Measurements from ENCODE around the gene CCDC146.
"Not testable (repeated sequence)": the region's sequence is repeated elsewhere in the genome, so short reads cannot be mapped to it uniquely, and the experiment has no call there.

Gene CCDC146

DNA sequence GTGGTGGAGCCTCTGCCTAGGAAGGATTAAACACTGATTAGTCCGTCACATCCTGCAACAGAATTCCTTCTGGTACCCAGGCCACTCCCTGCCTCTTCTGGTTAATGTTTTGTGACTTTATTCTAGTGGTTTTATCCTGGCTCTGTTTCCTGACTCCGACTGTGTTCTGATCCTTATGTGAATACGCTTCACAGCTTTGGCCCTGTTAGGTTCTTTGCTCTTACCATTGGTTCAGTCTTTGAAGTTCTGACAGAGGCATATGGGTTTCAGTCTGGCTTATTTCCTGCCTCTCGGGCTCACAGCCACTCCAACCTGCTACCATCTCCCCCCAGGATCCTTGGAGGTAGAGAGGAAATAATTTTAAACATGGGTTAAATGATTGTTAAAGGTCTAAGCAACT lies 100.4 kb downstream of the CCDC146 start:
- Histone ChIP-seq H3K4me3 (replicated peaks; ENCODE audit: low read depth, low read length) (no peak overlapping the region), H3K36me3 (ENCODE audit: control insufficient read depth, insufficient read depth, low read length) (no peaks in the 10 kb centered on the region), H3K27me3 (replicated peaks; ENCODE audit: control insufficient read depth, insufficient read depth, low read length) (no peaks in the 10 kb centered on the region)
- TF ChIP-seq, protein P1, sequence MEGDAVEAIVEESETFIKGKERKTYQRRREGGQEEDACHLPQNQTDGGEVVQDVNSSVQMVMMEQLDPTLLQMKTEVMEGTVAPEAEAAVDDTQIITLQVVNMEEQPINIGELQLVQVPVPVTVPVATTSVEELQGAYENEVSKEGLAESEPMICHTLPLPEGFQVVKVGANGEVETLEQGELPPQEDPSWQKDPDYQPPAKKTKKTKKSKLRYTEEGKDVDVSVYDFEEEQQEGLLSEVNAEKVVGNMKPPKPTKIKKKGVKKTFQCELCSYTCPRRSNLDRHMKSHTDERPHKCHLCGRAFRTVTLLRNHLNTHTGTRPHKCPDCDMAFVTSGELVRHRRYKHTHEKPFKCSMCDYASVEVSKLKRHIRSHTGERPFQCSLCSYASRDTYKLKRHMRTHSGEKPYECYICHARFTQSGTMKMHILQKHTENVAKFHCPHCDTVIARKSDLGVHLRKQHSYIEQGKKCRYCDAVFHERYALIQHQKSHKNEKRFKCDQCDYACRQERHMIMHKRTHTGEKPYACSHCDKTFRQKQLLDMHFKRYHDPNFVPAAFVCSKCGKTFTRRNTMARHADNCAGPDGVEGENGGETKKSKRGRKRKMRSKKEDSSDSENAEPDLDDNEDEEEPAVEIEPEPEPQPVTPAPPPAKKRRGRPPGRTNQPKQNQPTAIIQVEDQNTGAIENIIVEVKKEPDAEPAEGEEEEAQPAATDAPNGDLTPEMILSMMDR (IDR thresholded peaks at IDR 0.05; ENCODE audit: insufficient read depth, low read length, poor library complexity, severe bottlenecking) = no peak
- no peak for DNase-seq (ENCODE audit: extremely low read depth, insufficient read length)

DNA sequence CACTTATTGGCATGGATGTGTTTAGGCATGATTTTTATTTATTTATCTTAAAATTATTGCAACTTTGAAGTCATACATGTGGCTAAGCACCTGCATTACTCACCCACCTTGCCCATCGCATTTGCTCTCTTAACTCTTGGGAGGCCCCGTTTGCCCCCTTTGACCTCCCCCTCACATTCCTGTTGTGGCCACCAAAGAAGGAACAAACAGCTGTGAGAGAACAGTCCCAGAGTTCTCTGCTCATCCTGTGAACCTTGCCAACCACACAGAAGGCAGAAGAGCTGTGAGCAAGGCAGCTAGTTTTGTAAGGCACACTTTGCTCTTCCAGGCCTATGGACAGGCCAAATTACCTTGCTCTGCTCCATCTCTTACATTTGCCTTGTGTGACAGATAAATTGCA lies 100.8 kb downstream of the CCDC146 start:
- Histone ChIP-seq H3K4me3 (replicated peaks; ENCODE audit: low read depth, low read length) (no peak overlapping the region), H3K36me3 (ENCODE audit: control insufficient read depth, insufficient read depth, low read length) (no peaks in the 10 kb centered on the region), H3K27me3 (replicated peaks; ENCODE audit: control insufficient read depth, insufficient read depth, low read length) (no peaks in the 10 kb centered on the region)
- no peak for DNase-seq (ENCODE audit: extremely low read depth, insufficient read length)
- TF ChIP-seq, protein P1 (IDR thresholded peaks at IDR 0.05; ENCODE audit: insufficient read depth, low read length, poor library complexity, severe bottlenecking) = no peak

DNA sequence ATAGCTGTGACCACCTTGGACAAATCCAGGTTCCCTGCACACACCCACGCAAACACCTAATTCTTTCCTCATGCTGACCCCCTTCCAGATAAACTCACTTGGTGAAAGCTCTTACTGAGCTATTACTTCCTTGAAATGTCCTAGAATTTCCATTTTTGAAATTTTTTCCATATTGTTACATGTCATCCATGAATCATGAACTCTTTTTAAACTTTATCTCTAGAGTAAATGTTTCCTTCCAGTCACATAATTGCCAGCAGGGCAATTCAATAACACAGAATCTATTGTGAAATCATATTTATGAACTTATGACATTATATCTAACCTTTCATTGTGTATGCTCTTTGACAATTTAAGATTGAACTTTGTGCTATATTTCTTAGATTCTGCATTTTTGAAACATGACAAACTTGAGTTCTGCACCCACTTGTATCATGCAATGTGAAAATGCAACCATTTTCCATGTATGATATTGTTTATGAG lies 104.0 kb downstream of the CCDC146 start:
- no peak overlapping the region for H3K4me3 ChIP-seq (replicated peaks; ENCODE audit: low read depth, low read length)
- no peak for DNase-seq (ENCODE audit: extremely low read depth, insufficient read length)
- no peaks in the 10 kb centered on the region for H3K36me3 ChIP-seq (ENCODE audit: control insufficient read depth, insufficient read depth, low read length)
- TF ChIP-seq, protein P1 (IDR thresholded peaks at IDR 0.05; ENCODE audit: insufficient read depth, low read length, poor library complexity, severe bottlenecking) = no peak
- no peaks in the 10 kb centered on the region for H3K27me3 ChIP-seq (replicated peaks; ENCODE audit: control insufficient read depth, insufficient read depth, low read length)

DNA sequence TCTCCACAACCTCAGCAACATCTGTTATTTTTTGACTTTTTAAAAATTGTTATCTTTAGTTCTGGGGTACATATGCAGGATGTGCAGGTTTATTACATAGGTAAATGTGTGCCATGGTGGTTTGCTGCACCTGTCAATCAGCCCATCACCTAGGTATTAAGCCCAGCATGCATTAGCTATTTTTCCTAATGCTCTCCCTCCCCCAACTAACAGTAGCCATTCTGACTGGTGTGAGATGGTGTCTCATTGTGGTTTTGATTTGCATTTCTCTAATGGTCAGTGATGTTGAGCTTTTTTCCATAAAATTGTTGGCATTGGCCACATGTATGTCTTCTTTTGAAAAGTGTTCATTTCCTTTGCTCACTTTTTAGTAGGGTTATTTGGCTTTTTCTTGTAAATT lies 106.4 kb downstream of the CCDC146 start:
- not testable (repeated sequence) for H3K36me3 ChIP-seq (ENCODE audit: control insufficient read depth, insufficient read depth, low read length)

DNA sequence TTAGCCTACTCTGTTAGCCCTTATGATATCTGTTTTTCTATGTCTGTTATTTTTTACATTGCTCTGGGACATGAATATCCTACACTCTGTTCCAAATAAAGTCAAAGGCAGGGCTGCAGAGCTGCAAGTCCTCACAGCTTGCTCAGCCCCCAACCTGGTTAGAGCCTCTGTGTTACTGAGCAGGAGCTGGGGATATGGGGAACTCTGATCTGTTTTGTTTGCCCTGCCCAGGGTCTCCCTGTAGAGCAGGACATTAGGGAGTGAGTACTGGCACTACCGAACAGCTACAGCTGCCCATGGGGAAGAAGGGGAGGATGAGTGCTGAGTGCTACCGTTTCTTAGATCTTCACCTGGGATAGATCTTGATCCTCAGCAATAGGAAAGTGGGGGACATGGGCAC lies 110.1 kb downstream of the CCDC146 start:
- no peaks in the 10 kb centered on the region for H3K27me3 ChIP-seq (replicated peaks; ENCODE audit: control insufficient read depth, insufficient read depth, low read length)
- TF ChIP-seq, protein P1 (IDR thresholded peaks at IDR 0.05; ENCODE audit: insufficient read depth, low read length, poor library complexity, severe bottlenecking) = no peak
- H3K4me3 ChIP-seq (replicated peaks; ENCODE audit: low read depth, low read length) = no peak overlapping the region
- H3K36me3 ChIP-seq (ENCODE audit: control insufficient read depth, insufficient read depth, low read length) = no peaks in the 10 kb centered on the region
- DNase-seq (ENCODE audit: extremely low read depth, insufficient read length) = no peak

More for the DNA sequence above, 106.4 kb downstream of the CCDC146 start:
- not testable (repeated sequence) for DNase-seq (ENCODE audit: extremely low read depth, insufficient read length); H3K27me3 ChIP-seq (replicated peaks; ENCODE audit: control insufficient read depth, insufficient read depth, low read length); H3K4me3 ChIP-seq (replicated peaks; ENCODE audit: low read depth, low read length)

DNA sequence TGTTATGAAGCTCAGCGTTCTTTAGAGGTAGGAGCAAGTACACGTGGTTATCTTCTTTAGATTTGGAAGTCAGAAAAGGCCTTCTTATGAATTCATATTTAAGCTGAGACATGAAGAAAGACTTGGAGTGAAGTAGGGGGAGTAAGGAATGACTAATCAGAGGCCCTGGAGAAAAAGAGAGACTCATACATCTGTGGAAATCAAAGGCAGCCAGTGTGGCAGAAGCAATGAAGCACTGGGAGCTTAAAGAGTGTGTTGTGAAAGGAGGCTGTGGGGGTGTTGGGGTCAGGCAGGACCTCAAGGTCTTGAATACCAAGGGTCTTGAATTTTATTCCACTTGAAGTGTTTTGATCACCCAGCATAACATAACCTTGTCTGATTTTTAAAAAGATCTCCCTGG lies 112.9 kb downstream of the CCDC146 start:
- TF ChIP-seq, protein P1 (IDR thresholded peaks at IDR 0.05; ENCODE audit: insufficient read depth, low read length, poor library complexity, severe bottlenecking) = no peak
- H3K4me3 ChIP-seq (replicated peaks; ENCODE audit: low read depth, low read length) = no peak overlapping the region
- no peak for DNase-seq (ENCODE audit: extremely low read depth, insufficient read length)

More for the DNA sequence above, 112.9 kb downstream of the CCDC146 start:
- H3K36me3 ChIP-seq (ENCODE audit: control insufficient read depth, insufficient read depth, low read length) = no peaks in the 10 kb centered on the region
- H3K27me3 ChIP-seq (replicated peaks; ENCODE audit: control insufficient read depth, insufficient read depth, low read length) = no peaks in the 10 kb centered on the region

Data from GM06990 (cell line).